ENCODE data around the gene KDELR3.

Gene KDELR3

GRCh38 chr22:38454353-38455075, 13.4 kb upstream of the KDELR3 start:
- peaks cover 89% of the 10 kb centered on the region for H3K27me3 Mint-ChIP-seq
- H3K36me3 Mint-ChIP-seq (ENCODE audit: insufficient read depth), result peaks cover 4% of the 10 kb centered on the region
- no peaks in the 10 kb centered on the region for H3K9me3 Mint-ChIP-seq
- H3K27ac Mint-ChIP-seq (ENCODE audit: low read depth), result no peak overlapping the region
- ATAC-seq (replicated peaks; ENCODE audit: extremely low read depth, poor library complexity, severe bottlenecking) (peak; percentile 49), DNase-seq (ENCODE audit: low spot score in 2 of 2) (no peak)
- H3K4me1 Mint-ChIP-seq, result peaks cover 8% of the 10 kb centered on the region
- peak overlapping the region; percentile 73 for H3K4me3 Mint-ChIP-seq

DNA sequence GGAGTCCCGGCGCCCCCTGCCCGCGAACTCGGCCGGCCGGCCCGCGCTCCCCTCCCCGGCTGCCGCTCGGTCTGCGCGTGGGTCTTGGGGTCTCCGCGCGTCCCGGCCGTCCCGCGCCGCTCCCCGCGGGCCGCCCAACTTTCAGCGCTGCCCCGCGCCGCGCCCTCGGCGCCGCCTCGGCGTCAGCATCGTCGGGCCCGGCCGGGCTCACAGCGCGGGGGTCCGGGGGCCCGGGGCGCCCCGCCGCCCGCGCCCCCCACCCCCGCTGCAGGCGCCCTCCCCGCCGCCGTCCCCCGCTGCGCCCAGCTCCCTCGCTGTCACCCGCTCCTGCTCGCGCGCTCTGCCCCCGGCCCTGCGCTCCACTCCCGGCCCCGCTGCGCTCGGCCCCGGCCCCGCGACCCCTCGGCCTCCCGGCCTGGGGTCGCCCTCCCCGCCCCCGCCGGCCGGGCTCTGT, 12.8 kb upstream of the KDELR3 start, which contains the start of gene KCNJ4:
Gene KCNJ4, minus strand, starts transcription at position 124 of the 454 bp plus-strand sequence. CDS start 27,067 bp downstream, outside the sequence.
- Mint-ChIP-seq H3K27ac (ENCODE audit: low read depth) (no peak within 1 kb of the TSS), H3K36me3 (ENCODE audit: insufficient read depth) (peaks cover 4% of the 10 kb centered on the region), H3K4me1 (peaks cover 8% of the 10 kb centered on the region), H3K4me3 (peak within 1 kb of the TSS; percentile 73), H3K27me3 (peaks cover 87% of the 10 kb centered on the region), H3K9me3 (no peaks in the 10 kb centered on the region)
- ATAC-seq (replicated peaks; ENCODE audit: extremely low read depth, poor library complexity, severe bottlenecking) (no peak), DNase-seq (ENCODE audit: low spot score in 2 of 2) (no peak)

- DNase-seq (ENCODE audit: low spot score in 2 of 2) (no peak), ATAC-seq (replicated peaks; ENCODE audit: extremely low read depth, poor library complexity, severe bottlenecking) (no peak)
- H3K36me3 Mint-ChIP-seq (ENCODE audit: insufficient read depth), result peaks cover 4% of the 10 kb centered on the region
- H3K27me3 Mint-ChIP-seq, result peaks cover 87% of the 10 kb centered on the region
- H3K27ac Mint-ChIP-seq (ENCODE audit: low read depth), result no peak overlapping the region
- peaks cover 8% of the 10 kb centered on the region for H3K4me1 Mint-ChIP-seq
- H3K4me3 Mint-ChIP-seq, result peak overlapping the region; percentile 72
- no peaks in the 10 kb centered on the region for H3K9me3 Mint-ChIP-seq
Measured at GRCh38 chr22:38455530-38456271, 12.2 kb upstream of the KDELR3 start.

GRCh38 chr22:38456272-38456835, 11.5 kb upstream of the KDELR3 start:
- no peak for DNase-seq (ENCODE audit: low spot score in 2 of 2)
- no peak overlapping the region for H3K27ac Mint-ChIP-seq (ENCODE audit: low read depth)
- peaks cover 84% of the 10 kb centered on the region for H3K27me3 Mint-ChIP-seq
- peak overlapping the region; percentile 72 for H3K4me3 Mint-ChIP-seq
- ATAC-seq (replicated peaks; ENCODE audit: extremely low read depth, poor library complexity, severe bottlenecking), result no peak
- H3K4me1 Mint-ChIP-seq, result peaks cover 8% of the 10 kb centered on the region
- no peaks in the 10 kb centered on the region for H3K9me3 Mint-ChIP-seq
- peaks cover 4% of the 10 kb centered on the region for H3K36me3 Mint-ChIP-seq (ENCODE audit: insufficient read depth)

DNA sequence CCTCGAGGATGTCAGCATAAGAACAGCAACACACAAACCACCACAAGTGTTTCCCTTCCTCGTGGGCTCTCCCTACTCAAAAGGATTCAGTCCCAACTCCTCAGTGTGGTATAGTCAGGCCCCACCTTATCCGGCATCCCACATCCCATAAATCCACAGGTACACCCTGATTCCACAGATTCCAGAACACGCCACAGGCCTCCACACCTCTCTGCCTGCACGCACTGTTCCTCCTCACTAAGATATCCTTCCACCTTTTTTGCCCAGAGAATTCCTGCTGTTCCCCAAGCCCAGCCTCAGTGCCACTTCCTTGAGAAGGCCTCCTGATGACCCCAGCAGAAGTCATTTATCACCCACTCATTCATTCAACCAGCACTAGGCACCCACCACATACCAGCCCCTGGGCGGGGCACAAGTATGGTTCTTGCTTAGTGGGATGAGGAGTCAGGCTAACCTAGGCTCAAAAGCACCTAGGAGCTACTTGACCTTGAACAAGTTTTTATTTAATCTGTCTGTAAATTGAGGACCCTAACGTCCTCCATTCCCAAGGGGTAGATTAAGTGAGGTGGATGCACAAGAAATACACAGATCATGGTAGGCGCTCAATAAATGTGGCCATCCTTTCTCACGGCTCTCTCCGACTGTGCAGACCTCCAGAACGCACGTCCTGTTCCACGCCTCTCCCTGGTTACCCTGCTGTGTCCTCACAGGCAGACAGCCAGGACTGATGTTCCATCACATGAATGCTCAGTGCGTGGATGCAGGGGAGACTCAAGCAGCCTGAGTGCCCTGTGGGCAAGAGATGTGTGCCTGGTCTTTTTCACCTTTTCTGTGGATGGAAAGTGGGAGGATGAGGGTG, 10.8 kb upstream of the KDELR3 start:
- Mint-ChIP-seq H3K27ac (ENCODE audit: low read depth) (no peak overlapping the region), H3K4me1 (peaks cover 8% of the 10 kb centered on the region), H3K9me3 (no peaks in the 10 kb centered on the region), H3K4me3 (peak overlapping the region; percentile 72), H3K36me3 (ENCODE audit: insufficient read depth) (peaks cover 4% of the 10 kb centered on the region), H3K27me3 (peaks cover 82% of the 10 kb centered on the region)
- no peak for ATAC-seq (replicated peaks; ENCODE audit: extremely low read depth, poor library complexity, severe bottlenecking)
- no peak for DNase-seq (ENCODE audit: low spot score in 2 of 2)

- Mint-ChIP-seq H3K27ac (ENCODE audit: low read depth) (no peak overlapping the region), H3K9me3 (no peaks in the 10 kb centered on the region), H3K4me3 (no peak overlapping the region), H3K4me1 (no peaks in the 10 kb centered on the region), H3K27me3 (peaks cover 86% of the 10 kb centered on the region), H3K36me3 (ENCODE audit: insufficient read depth) (no peaks in the 10 kb centered on the region)
- no peak for ATAC-seq (replicated peaks; ENCODE audit: extremely low read depth, poor library complexity, severe bottlenecking)
- DNase-seq (ENCODE audit: low spot score in 2 of 2), result no peak
Measured at GRCh38 chr22:38460426-38460840, 7.5 kb upstream of the KDELR3 start.

- no peak overlapping the region for H3K4me3 Mint-ChIP-seq
- peaks cover 91% of the 10 kb centered on the region for H3K27me3 Mint-ChIP-seq
- no peak overlapping the region for H3K27ac Mint-ChIP-seq (ENCODE audit: low read depth)
- ATAC-seq (replicated peaks; ENCODE audit: extremely low read depth, poor library complexity, severe bottlenecking) (peak; percentile 19), DNase-seq (ENCODE audit: low spot score in 2 of 2) (no peak)
- H3K36me3 Mint-ChIP-seq (ENCODE audit: insufficient read depth), result no peaks in the 10 kb centered on the region
- H3K4me1 Mint-ChIP-seq, result no peaks in the 10 kb centered on the region
- no peaks in the 10 kb centered on the region for H3K9me3 Mint-ChIP-seq
Measured at GRCh38 chr22:38461057-38461413, 6.9 kb upstream of the KDELR3 start.

- ATAC-seq (replicated peaks; ENCODE audit: extremely low read depth, poor library complexity, severe bottlenecking), result peak; percentile 43
- Mint-ChIP-seq H3K4me1 (no peaks in the 10 kb centered on the region), H3K9me3 (no peaks in the 10 kb centered on the region), H3K4me3 (no peak overlapping the region), H3K27ac (ENCODE audit: low read depth) (no peak overlapping the region), H3K27me3 (peaks cover 91% of the 10 kb centered on the region), H3K36me3 (ENCODE audit: insufficient read depth) (no peaks in the 10 kb centered on the region)
- DNase-seq (ENCODE audit: low spot score in 2 of 2), result peak in 1 of 2 donors; percentile 15
Measured at GRCh38 chr22:38461414-38462081, 6.3 kb upstream of the KDELR3 start.

GRCh38 chr22:38462960-38463784, 4.7 kb upstream of the KDELR3 start:
- ATAC-seq (replicated peaks; ENCODE audit: extremely low read depth, poor library complexity, severe bottlenecking), result no peak
- Mint-ChIP-seq H3K27ac (ENCODE audit: low read depth) (no peak overlapping the region), H3K4me3 (no peak overlapping the region), H3K27me3 (peaks cover 88% of the 10 kb centered on the region), H3K36me3 (ENCODE audit: insufficient read depth) (no peaks in the 10 kb centered on the region), H3K9me3 (no peaks in the 10 kb centered on the region), H3K4me1 (peaks cover 8% of the 10 kb centered on the region)
- DNase-seq (ENCODE audit: low spot score in 2 of 2), result no peak

DNA sequence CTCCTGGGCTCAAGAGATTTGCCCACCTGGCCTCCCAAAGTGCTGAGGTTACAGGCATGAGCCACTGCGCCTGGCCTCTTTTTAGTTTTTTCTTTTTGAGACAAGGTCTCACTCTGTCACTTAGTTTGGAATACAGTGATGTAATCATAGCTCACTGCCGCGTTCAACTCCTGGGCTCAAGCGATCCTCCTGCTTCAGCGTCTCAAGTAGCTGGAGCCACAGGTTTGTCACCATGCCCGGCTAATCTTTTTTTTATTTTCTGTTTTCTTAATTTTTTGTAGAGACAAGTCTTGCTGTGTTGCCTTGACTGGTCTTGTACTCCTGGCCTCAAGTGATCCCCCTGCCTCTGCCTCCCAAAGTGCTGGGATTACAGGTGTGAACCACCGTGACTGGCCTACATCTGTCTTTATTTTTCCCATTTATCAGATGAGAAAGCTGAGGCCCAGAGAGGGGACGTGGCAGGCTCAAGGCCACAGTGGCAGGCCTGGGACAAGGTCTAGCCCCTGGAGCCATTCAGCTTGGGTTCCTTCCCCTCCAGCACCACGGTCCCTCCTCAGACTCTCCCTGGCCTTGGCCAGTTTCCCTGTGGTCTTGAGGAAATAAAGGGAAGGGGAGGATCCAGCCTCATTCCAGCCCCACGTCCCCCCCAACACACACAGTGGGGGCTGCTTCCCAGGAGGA, 2.8 kb upstream of the KDELR3 start:
- Mint-ChIP-seq H3K4me1 (peaks cover 8% of the 10 kb centered on the region), H3K27ac (ENCODE audit: low read depth) (no peak overlapping the region), H3K36me3 (ENCODE audit: insufficient read depth) (no peaks in the 10 kb centered on the region), H3K4me3 (no peak overlapping the region), H3K9me3 (no peaks in the 10 kb centered on the region), H3K27me3 (peaks cover 78% of the 10 kb centered on the region)
- DNase-seq (ENCODE audit: low spot score in 2 of 2), result no peak
- no peak for ATAC-seq (replicated peaks; ENCODE audit: extremely low read depth, poor library complexity, severe bottlenecking)
